ENCODE measurements around the gene APBA3.
A peak's percentile ranks its signal among the peaks of the same experiment; 100 is the strongest.
"Not testable (repeated sequence)": the region's sequence is repeated elsewhere in the genome, so short reads cannot be mapped to it uniquely, and the experiment has no call there.

Gene APBA3

GRCh38 chr19:3771000-3771905 lies 9.8 kb upstream of the APBA3 start:
- no peak for DNase-seq

DNA sequence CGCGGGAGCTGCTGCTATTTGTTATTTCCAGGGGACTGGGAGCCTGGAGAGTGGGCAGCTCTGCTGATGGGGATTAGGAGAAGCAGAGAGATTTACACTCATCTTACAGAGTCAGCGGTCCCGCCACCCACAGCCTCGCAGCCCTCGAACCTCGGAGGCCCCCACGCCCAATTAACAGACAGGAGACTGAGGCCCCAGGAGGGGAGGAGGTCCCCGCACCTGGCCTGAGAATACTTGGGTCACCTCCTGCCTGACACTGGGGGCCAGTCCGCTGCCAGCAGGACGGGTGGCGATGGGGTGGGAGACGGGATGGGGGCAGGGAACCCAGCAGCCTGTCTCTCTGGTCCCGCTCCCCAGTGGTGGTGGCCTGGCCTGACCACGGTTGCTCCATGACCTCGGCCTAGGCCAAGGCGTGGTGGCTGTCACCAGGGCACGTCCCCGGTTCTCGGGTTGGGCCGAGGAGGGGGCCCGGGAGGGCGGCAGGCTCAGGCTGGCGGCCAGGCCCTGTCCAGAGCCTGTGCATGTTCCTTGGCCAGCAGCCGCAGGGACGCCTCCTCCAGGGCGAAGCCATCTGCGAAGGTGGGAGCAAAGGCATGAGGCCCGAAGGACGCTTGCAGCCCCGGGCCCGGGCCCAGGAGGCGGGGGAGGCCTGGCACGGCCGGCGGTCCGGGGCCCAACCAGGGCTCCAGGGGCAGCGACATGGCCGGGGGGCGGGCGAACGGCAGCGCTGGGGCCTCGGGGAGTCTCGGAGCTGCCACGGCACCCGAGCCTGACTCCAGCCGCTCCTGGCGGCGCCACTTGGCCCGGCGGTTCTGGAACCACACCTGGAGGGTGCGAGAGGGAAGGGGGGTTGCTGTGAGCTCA lies 8.9 kb upstream of the APBA3 start:
- no peak for DNase-seq

DNA sequence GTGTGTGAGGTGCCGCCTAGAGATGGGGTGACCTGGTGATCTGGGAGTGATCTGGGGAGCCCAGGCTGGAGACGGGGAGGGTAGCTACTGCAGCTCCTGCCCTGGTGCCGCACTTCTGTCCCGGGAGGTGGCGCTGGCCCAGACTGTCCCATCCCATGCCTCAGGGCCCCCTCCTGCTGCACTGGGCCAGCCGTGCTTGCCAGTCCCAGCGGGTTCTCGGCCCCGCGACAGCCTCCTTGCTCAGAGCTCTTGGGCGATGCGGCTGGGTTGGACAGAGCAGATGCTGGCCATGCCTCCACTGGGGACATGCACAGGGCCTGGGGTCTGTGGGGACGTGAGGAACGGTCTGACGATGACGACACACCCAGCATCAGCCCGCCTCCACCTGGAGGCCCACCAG lies 8.0 kb upstream of the APBA3 start:
- no peak for DNase-seq

- DNase-seq = no peak
Observed at GRCh38 chr19:3768748-3769099, 7.2 kb upstream of the APBA3 start.

DNA sequence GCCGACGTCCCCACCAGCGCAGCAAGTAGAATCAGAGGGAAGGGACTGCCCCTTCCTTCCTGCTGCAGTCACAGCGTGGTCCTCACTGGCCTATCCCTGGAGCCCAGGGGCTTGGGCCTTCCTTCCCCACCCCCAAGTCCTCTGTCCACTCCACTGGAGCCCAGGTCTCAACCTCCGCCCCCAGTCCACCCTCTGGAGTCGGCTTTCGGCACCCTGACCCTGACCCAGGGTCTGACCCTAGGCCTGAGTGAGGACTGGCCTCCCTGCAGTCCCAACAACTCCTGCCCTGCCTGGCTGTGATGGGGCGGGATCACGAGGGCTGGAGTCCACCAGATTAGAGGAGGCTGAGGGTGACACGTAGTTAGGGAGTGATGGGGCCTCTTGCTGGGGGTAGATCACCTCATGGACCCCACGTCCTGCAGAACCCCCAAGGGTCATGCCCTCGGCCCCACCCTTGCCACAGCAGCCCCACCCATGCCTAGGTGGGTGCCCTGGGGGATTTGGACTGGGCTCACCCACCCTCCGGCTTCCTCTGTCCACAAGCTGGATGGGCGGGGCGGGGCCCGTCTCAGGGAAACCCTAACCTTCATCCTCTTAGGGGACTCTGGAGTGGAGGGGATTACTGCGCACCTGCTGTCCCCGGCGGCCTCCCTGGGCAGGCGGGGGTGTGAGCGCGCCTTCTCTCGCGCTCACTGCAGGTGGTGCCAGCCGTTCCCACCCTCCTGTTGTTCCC lies 6.7 kb upstream of the APBA3 start:
- DNase-seq = no peak

DNA sequence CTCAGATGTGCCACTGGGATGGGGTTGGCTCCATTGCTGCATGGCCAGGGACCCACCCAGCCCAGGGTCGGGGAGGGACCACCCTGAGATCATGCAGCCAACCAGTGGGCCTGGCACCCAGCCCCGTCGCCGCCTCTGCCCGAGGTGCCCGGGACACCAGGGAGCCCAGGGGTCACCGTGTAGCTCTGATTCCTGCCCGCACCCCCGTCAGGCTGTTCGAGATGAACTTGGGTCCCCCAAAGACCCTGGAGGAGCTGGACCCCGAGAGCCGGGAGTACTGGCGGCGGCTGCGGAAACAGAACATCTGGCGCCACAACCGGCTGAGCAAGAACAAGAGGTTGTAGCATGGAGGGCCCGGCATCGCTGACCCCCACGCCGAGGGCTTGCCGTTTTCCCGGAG lies 5.6 kb upstream of the APBA3 start:
- no peak for DNase-seq

DNA sequence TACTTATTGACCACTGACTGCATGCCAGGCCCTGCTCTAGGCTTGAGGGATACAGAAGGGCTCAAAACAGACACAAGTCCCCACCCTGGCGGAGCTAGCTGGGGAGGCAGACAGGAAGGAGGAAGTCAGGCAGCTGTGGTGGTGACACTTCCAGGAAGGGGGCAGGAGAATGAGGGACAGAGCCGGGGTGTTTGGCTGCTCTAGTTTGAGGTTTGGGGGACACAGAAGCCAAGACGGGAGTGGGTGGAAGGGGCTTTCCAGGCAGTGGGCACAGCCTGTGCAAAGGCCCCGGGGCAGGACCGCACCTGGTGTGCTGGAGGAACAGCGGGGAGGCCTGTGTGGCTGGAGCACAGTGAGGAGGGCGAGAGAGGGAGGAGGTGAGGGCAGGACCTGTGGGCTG lies 5.0 kb upstream of the APBA3 start:
- no peak for DNase-seq

GRCh38 chr19:3765757-3766156 lies 4.3 kb upstream of the APBA3 start:
- not testable (repeated sequence) for DNase-seq

- DNase-seq = no peak
Observed at GRCh38 chr19:3765121-3765520, 3.6 kb upstream of the APBA3 start.

- peak; percentile 100 for DNase-seq
Observed at GRCh38 chr19:3762501-3763459, 1.3 kb upstream of the APBA3 start, which contains the start of gene MRPL54. Gene MRPL54 (plus strand): TSS chr19:3762682. CDS start chr19:3762701, 19 bp downstream.

DNA sequence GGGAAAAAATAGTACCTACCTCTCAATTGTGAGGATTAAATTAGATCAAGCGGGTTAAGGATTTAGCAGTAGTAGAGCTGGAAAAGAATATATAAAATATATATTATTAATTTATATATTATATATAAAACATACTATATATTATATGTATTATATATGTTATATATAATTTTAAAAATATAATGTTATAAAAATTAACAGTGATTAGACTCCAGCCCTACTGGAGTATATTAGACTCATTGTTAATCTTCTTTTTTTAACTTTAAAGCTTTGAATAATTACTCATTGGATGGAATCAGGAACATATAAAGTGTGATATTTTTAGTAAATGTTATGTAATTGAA lies 610 bp upstream of the APBA3 start:
- DNase-seq = no peak

GRCh38 chr19:3760871-3761361 lies 576 bp downstream of the APBA3 start:
- no peak for DNase-seq

DNA sequence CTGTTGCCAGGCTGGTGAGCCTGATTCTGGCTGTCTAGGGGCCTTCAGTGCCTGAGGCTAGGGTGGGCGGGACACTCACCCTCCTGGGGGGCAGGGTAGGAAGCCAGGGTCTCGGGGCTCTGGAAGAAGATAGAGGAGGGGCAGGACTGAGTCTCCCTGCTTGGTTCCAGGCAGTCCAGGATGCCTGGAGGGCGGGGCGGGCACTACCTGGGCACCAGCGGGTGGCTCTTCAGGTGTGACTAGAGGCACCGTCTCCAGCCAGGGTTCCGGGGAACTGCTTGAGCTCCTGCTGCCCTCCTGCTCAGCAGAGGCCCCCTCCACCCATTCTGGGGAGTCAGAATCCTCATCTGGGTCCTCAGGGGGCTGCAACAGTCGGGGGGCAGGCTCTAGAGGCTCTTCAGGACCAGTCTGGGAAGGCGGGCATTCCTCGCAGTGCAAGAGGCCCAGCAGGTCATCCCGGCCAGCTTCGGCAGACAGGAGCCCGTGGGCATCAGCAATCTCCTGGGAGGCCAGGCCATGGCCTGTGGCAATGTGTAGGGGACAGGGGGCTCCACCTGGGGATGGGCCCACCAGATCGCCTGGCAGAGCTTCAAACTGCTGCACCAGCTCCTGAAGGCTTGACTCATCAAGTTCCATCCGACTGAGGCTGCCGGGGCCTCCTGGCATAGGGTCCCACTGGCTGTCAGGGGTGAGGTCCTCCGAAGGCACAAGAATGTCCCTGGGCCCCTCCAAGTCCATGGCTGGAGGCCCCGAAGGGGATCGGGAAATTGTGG lies 1.8 kb downstream of the APBA3 start:
- DNase-seq = no peak

- DNase-seq = not testable (repeated sequence)
Observed at GRCh38 chr19:3758297-3758696, 3.2 kb downstream of the APBA3 start.

- DNase-seq = not testable (repeated sequence)
Observed at GRCh38 chr19:3757705-3758104, 3.8 kb downstream of the APBA3 start.

- DNase-seq = no peak
Observed at GRCh38 chr19:3753631-3754410, 7.7 kb downstream of the APBA3 start.

DNA sequence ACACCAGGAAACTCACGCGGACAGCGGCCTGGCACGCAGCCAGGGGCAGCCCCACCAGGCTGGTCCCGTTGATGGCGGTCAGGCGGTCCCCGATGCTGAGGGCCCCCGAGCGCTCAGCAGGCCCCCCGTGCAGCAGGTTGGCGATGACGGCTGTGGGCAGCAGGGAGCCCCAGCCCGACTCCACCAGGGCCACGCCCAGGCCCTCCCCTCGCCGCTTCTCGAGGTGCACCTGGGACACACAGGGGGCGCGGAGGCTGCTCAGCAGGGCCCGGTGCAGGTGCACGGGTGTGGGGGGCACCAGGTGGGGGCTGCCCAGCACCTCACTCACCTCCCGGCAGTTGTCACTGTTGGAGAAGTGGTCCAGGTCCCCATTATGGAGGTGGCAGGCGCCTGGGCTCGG lies 9.0 kb downstream of the APBA3 start:
- no peak for DNase-seq

- no peak for DNase-seq
Observed at GRCh38 chr19:3751236-3751635, 10.3 kb downstream of the APBA3 start.

- DNase-seq = no peak
Observed at GRCh38 chr19:3750211-3750610, 11.3 kb downstream of the APBA3 start.

DNA sequence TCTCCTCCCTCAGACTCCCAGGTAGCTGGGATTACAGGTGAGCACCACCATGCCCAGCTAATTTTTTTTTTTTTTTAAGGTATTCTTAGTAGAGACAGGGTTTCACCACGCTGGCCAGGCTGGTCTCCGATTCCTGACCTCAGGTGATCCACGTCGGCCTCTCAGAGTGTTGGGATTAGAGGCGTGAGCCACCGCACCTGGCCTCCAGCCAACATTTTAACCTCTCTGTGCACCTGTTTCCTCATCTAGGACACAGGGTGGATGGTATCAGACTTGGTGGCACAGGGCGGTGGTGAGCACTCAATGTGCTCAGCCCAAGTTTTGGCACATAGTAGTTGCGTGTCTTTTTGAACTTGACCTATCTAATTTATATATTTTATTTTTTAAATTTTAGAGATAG lies 12.5 kb downstream of the APBA3 start:
- DNase-seq = no peak

Data from right hindlimb (tissue), 1 donor.